ENCODE results near the gene HIBCH. TPM values are rescaled to one million over a fixed set of nuclear protein-coding genes. Genes with fewer than 3 reads are reported as not detected.

HIBCH gene
- total RNA-seq, 1 donor from 2014 or later = 64.0 TPM

GRCh38 chr2:190344276-190344827, 24.7 kb upstream of the HIBCH start:
- no peak for TF ChIP-seq CTCF (IDR thresholded peaks at IDR 0.05; ENCODE audit: unreplicated experiment)
- no peaks in the 10 kb centered on the region for H3K36me3 Mint-ChIP-seq
- DNase-seq (ENCODE audit: low spot score in 2 of 2, unreplicated experiment in 2 of 2) = no peak
- no peaks in the 10 kb centered on the region for H3K27me3 Mint-ChIP-seq (ENCODE audit: low read depth)
- H3K27ac Mint-ChIP-seq = peak overlapping the region; percentile 91
- peak overlapping the region; percentile 76 for H3K4me3 Mint-ChIP-seq
- H3K9me3 Mint-ChIP-seq = no peaks in the 10 kb centered on the region
- peaks cover 18% of the 10 kb centered on the region for H3K4me1 Mint-ChIP-seq

- Mint-ChIP-seq H3K36me3 (no peaks in the 10 kb centered on the region), H3K4me3 (peak within 1 kb of the TSS; percentile 78), H3K27ac (peak within 1 kb of the TSS; percentile 91), H3K4me1 (peaks cover 18% of the 10 kb centered on the region), H3K9me3 (no peaks in the 10 kb centered on the region), H3K27me3 (ENCODE audit: low read depth) (no peaks in the 10 kb centered on the region)
- peak; percentile 42 to 66 for DNase-seq (ENCODE audit: low spot score in 2 of 2, unreplicated experiment in 2 of 2)
- TF ChIP-seq CTCF (IDR thresholded peaks at IDR 0.05; ENCODE audit: unreplicated experiment) = no peak
These were observed 24.1 kb upstream of the HIBCH start, which contains the start of gene INPP1 for GRCh38 chr2:190343536-190344275. INPP1 (plus strand) TSS chr2:190343589; CDS start chr2:190360103, 16,514 bp downstream.

GRCh38 chr2:190343089-190343535, 23.5 kb upstream of the HIBCH start:
- peak overlapping the region; percentile 91 for H3K27ac Mint-ChIP-seq
- no peaks in the 10 kb centered on the region for H3K27me3 Mint-ChIP-seq (ENCODE audit: low read depth)
- H3K36me3 Mint-ChIP-seq = no peaks in the 10 kb centered on the region
- DNase-seq (ENCODE audit: low spot score in 2 of 2, unreplicated experiment in 2 of 2) = no peak
- no peaks in the 10 kb centered on the region for H3K9me3 Mint-ChIP-seq
- peaks cover 18% of the 10 kb centered on the region for H3K4me1 Mint-ChIP-seq
- H3K4me3 Mint-ChIP-seq = peak overlapping the region; percentile 78
- no peak for TF ChIP-seq CTCF (IDR thresholded peaks at IDR 0.05; ENCODE audit: unreplicated experiment)

GRCh38 chr2:190342611-190343010, 23.0 kb upstream of the HIBCH start:
- Mint-ChIP-seq H3K36me3 (no peaks in the 10 kb centered on the region), H3K27ac (peak overlapping the region; percentile 91), H3K27me3 (ENCODE audit: low read depth) (no peaks in the 10 kb centered on the region), H3K4me3 (peak overlapping the region; percentile 78), H3K9me3 (no peaks in the 10 kb centered on the region), H3K4me1 (peaks cover 18% of the 10 kb centered on the region)
- no peak for TF ChIP-seq CTCF (IDR thresholded peaks at IDR 0.05; ENCODE audit: unreplicated experiment)
- DNase-seq (ENCODE audit: low spot score in 2 of 2, unreplicated experiment in 2 of 2) = no peak

GRCh38 chr2:190340369-190340768, 20.7 kb upstream of the HIBCH start:
- no peak for DNase-seq (ENCODE audit: low spot score in 2 of 2, unreplicated experiment in 2 of 2)
- Mint-ChIP-seq H3K27me3 (ENCODE audit: low read depth) (no peaks in the 10 kb centered on the region), H3K4me1 (peaks cover 14% of the 10 kb centered on the region), H3K9me3 (no peaks in the 10 kb centered on the region), H3K36me3 (no peaks in the 10 kb centered on the region), H3K4me3 (no peak overlapping the region), H3K27ac (no peak overlapping the region)
- TF ChIP-seq CTCF (IDR thresholded peaks at IDR 0.05; ENCODE audit: unreplicated experiment) = no peak
